B cell (primary cell): Measurements from ENCODE around the gene CARMIL3.

Source experiments
- EZH2 ChIP-seq: IDR thresholded peaks from 2 replicates; pipeline ENCODE4 v1.6.1; 2012; ENCODE audit warnings: borderline replicate concordance, low read depth, mild to moderate bottlenecking, moderate library complexity, low read length; ENCODE audit not compliant: insufficient read depth, poor library complexity, severe bottlenecking
- TF ChIP-seq, protein P1 (sequence below): fragments of 200-600 bp; IDR thresholded peaks from one replicate; pipeline ENCODE4 v1.8.0; 2022; ENCODE audit warnings: antibody characterized with exemption, mild to moderate bottlenecking

DNA sequence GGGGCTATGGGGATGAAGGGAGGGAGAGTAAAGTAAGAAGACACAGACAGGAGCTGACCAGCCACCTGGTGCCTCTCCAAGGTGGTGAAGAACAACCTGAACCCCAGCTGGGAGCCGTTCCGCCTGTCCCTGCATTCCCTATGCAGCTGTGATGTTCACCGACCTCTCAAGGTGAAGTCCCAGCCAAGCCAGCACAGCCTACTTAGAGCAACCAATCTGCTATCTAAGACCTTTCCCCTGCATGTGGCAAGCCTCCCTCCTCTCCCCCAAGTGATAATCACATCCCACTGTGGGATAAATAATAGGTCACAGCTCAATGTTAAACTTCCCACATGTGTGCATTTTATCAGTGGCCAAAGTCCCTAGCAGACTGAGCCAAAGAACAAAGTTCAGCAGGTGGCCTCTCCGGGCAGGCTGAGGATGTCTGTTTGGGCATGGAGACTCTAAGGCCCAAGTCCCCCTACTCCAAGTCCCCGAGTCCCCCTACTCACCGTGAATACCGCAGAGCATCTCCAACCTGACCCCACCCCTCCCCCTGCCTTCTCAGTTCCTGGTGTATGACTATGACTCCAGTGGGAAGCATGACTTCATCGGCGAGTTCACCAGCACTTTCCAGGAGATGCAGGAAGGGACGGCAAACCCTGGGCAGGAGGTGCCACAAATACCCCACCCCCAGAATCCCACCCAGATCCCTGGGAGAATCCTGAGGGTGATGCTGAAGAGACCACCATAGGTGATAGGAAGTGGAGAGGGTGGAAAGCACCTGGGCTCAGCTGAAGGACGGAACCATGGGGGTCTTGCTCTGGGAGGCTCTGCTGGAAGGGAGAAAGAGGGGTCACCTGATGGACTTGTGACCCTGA is 23.0 kb downstream of the CARMIL3 start:
- TF ChIP-seq, protein P1, sequence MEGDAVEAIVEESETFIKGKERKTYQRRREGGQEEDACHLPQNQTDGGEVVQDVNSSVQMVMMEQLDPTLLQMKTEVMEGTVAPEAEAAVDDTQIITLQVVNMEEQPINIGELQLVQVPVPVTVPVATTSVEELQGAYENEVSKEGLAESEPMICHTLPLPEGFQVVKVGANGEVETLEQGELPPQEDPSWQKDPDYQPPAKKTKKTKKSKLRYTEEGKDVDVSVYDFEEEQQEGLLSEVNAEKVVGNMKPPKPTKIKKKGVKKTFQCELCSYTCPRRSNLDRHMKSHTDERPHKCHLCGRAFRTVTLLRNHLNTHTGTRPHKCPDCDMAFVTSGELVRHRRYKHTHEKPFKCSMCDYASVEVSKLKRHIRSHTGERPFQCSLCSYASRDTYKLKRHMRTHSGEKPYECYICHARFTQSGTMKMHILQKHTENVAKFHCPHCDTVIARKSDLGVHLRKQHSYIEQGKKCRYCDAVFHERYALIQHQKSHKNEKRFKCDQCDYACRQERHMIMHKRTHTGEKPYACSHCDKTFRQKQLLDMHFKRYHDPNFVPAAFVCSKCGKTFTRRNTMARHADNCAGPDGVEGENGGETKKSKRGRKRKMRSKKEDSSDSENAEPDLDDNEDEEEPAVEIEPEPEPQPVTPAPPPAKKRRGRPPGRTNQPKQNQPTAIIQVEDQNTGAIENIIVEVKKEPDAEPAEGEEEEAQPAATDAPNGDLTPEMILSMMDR = no peak
- no peak for TF ChIP-seq EZH2
